Measurements from ENCODE around the gene UBA5.
A peak's percentile ranks its signal among the peaks of the same experiment; 100 is the strongest.

UBA5 gene

DNA sequence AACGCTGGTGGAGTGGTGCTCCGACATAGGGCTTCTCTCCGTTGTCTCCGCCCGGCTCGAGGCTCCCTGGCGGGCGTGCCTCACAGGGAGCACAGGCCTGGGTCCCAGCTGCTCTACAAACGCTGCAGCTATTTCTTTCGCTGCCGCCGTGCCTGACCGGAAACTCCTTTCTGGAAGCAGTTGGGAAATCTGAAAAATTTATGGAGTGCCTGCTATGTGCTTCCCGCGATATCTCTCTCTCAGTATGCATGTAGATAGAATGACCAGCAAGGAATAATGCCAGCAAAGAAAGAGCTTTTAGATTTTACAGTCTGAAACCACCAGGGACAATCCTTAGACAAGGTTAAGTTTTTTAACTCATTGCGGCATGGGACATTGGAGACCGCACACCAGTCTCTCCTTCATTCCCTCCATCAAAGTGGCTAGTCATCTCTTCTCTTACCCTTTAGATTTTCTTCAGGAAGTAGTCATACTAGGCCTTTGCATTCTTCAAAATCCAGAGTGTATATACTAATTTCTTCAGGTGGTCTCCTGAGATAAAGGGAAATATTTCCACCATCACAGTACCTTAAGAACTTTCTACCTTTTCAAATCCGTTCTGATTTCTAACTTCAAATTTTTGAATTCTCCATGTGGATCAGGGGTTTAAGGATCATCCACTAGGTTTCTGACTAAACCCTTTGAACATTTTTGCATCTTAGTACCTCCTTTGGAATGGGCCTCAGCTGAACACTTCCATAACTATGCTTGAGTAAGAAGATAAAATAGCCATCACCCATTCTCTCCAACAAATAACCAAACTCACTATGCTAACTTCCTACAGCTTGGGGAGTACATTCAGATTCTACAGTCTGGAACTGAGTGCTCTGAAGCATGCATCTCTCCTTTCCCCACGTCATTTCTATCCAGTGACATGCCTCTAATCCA is 63.2 kb downstream of the UBA5 start:
- DNase-seq (ENCODE audit: low read depth): peak; percentile 42
- TF ChIP-seq, protein P1, sequence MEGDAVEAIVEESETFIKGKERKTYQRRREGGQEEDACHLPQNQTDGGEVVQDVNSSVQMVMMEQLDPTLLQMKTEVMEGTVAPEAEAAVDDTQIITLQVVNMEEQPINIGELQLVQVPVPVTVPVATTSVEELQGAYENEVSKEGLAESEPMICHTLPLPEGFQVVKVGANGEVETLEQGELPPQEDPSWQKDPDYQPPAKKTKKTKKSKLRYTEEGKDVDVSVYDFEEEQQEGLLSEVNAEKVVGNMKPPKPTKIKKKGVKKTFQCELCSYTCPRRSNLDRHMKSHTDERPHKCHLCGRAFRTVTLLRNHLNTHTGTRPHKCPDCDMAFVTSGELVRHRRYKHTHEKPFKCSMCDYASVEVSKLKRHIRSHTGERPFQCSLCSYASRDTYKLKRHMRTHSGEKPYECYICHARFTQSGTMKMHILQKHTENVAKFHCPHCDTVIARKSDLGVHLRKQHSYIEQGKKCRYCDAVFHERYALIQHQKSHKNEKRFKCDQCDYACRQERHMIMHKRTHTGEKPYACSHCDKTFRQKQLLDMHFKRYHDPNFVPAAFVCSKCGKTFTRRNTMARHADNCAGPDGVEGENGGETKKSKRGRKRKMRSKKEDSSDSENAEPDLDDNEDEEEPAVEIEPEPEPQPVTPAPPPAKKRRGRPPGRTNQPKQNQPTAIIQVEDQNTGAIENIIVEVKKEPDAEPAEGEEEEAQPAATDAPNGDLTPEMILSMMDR (IDR thresholded peaks at IDR 0.05; ENCODE audit: low read depth, low read length, missing control alignments): no peak
- peak overlapping the region; percentile 50 for H3K4me3 ChIP-seq (ENCODE audit: low read depth, low read length)
- in situ Hi-C loops (cut with HindIII; ENCODE audit: low sequenced_read_pairs): no loop called here

DNA sequence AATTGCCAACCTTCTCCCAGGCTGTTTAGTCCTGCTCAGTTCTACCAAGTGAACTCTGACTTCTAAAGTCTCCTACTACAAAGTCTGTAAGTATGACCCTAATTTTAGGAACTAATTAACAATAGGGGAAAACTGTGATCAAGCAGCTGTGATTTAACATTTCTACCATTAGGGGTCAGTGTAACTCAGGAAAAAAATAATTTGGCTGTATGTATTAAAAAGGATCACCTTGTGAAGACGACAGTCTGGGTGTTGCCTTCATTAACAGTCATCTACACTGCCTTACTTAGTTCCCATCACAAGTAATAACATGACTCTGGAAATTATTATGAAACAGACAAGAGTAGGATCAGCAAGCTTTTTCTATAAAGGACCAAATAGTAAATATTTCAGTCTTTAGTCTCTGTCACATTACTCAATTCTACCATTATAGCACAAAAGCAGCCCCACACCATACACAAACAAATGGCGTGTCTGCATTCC is 66.3 kb downstream of the UBA5 start:
- TF ChIP-seq, protein P1 (IDR thresholded peaks at IDR 0.05; ENCODE audit: low read depth, low read length, missing control alignments): peak; percentile 49
- peak; percentile 19 for DNase-seq (ENCODE audit: low read depth)
- in situ Hi-C loops (cut with HindIII; ENCODE audit: low sequenced_read_pairs): loop anchor here (25.0 kb wide), 1 partner anchor 311 kb away; the partner anchor contains the start of gene TMEM108
- no peak overlapping the region for H3K4me3 ChIP-seq (ENCODE audit: low read depth, low read length)
